GM12878 (cell line): Measurements from ENCODE around the gene ERICH2. TPM values are rescaled to one million over a fixed set of nuclear protein-coding genes. Genes with fewer than 3 reads are reported as not detected.

Experiments used
- ATAC-seq: fragments of 200-7000 bp; cut with Tn5 transposase; 3 replicates; pipeline ENCODE4 v1.9.1; 2020; ENCODE audit warnings: mild to moderate bottlenecking, moderate library complexity
- BruUV-seq: library from RNA; stranded (reverse); fragments of 400-500 nt; replicated peaks from 2 replicates; lab custom pipeline; 2021; lab: Mats Ljungman, UMichigan
- CTCF ChIA-PET: fragments of 300-600 bp; sonication (Branson Sonifier 250); formaldehyde crosslinking; extraction: SDS; loops from one replicate; lab custom pipeline; 2021; ENCODE audit warnings: inconsistent platforms; lab: Yijun Ruan, JAX
- POLR2A ChIA-PET: fragments of 350-600 bp; formaldehyde crosslinking; extraction: SDS; loops from one replicate; lab custom pipeline; 2021; ENCODE audit warnings: inconsistent platforms; lab: Charles Lee
- RAD21 ChIA-PET: fragments of 300-600 bp; sonication (Branson Sonifier 250); formaldehyde crosslinking; loops from one replicate; lab custom pipeline; 2023; ENCODE audit warnings: antibody characterized with exemption; ENCODE audit not compliant: unreplicated experiment; lab: Charles Lee
- SMC1A ChIA-PET: fragments of 300-600 bp; sonication (Branson Sonifier 250); formaldehyde crosslinking; loops from one replicate; lab custom pipeline; 2023; ENCODE audit not compliant: unreplicated experiment, uncharacterized antibody; lab: Charles Lee
- DNase-seq: peaks from one replicate; pipeline ENCODE4 v3.0.0-alpha.2; 2011; ENCODE audit warnings: low read depth, low spot score
- FAIRE-seq: peaks from 3 replicates; lab custom pipeline; 2011; peaks lifted over from hg19 to GRCh38; lab: Jason Lieb, UNC
- H2AFZ ChIP-seq: 2 replicates; pipeline ENCODE4 v1.6.0; 2011; ENCODE audit warnings: low read depth, low read length, control low read depth; ENCODE audit not compliant: control insufficient read depth
- H3K27ac ChIP-seq: 2 replicates; pipeline ENCODE4 v1.5.1; 2011; ENCODE audit warnings: control low read depth; ENCODE audit not compliant: control insufficient read depth, insufficient read depth
- H3K27me3 ChIP-seq, 2 experiments: replicated peaks in 1 of 2; 2 replicates each; pipeline versions ENCODE4 v1.6.0 to v1.6.1; 2011; ENCODE audit warnings: low read length in 1 of 2; ENCODE audit not compliant: control insufficient read depth in 2 of 2, insufficient read depth in 2 of 2
- H3K36me3 ChIP-seq, 2 experiments: 2 replicates each; pipeline ENCODE4 v1.5.1; 2011; ENCODE audit warnings: low read length in 1 of 2; ENCODE audit not compliant: control insufficient read depth in 2 of 2, insufficient read depth in 2 of 2
- H3K4me1 ChIP-seq: 2 replicates; pipeline ENCODE4 v1.6.1; 2011; ENCODE audit warnings: mild to moderate bottlenecking, low read length, moderate library complexity, mixed read lengths; ENCODE audit not compliant: control insufficient read depth, insufficient read depth
- H3K4me2 ChIP-seq: 2 replicates; pipeline ENCODE4 v1.6.0; 2011; ENCODE audit warnings: control low read depth; ENCODE audit not compliant: control insufficient read depth, insufficient read depth
- H3K4me3 ChIP-seq: fragments of 200-600 bp; sonication (generic); 2 replicates; pipeline ENCODE4 v1.5.1; 2016
- H3K79me2 ChIP-seq: 2 replicates; pipeline ENCODE4 v1.6.0; 2011; ENCODE audit warnings: low read length; ENCODE audit not compliant: control insufficient read depth, insufficient read depth
- H3K9ac ChIP-seq: 2 replicates; pipeline ENCODE4 v1.8.0; 2011; ENCODE audit warnings: low read length, control low read depth, mixed read lengths; ENCODE audit not compliant: control insufficient read depth, insufficient read depth
- H3K9me3 ChIP-seq: replicated peaks from 3 replicates; pipeline ENCODE4 v1.5.1; 2011; ENCODE audit warnings: mild to moderate bottlenecking, low read length; ENCODE audit not compliant: control insufficient read depth, insufficient read depth
- H4K20me1 ChIP-seq: 2 replicates; pipeline ENCODE4 v1.6.0; 2011; ENCODE audit not compliant: control insufficient read depth, insufficient read depth
- CBFB ChIP-seq: IDR thresholded peaks from 2 replicates; pipeline ENCODE4 v1.6.1; 2016; ENCODE audit warnings: antibody characterized with exemption, low read depth
- GATAD2B ChIP-seq: fragments of 450-650 bp; conservative IDR thresholded peaks from 2 replicates; pipeline ENCODE4 v1.6.1; 2017; ENCODE audit warnings: low read depth, mild to moderate bottlenecking, moderate library complexity
- IKZF1 ChIP-seq: fragments of 450-650 bp; conservative IDR thresholded peaks from 2 replicates; pipeline ENCODE4 v1.6.1; 2017; ENCODE audit warnings: antibody characterized with exemption, mild to moderate bottlenecking
- JUNB ChIP-seq: IDR thresholded peaks from 2 replicates; pipeline ENCODE4 v1.6.1; 2016; ENCODE audit warnings: antibody characterized with exemption, mild to moderate bottlenecking
- MEF2A ChIP-seq: IDR thresholded peaks from 2 replicates; pipeline ENCODE4 v1.6.1; 2011; ENCODE audit warnings: low read depth, mild to moderate bottlenecking, low read length, moderate library complexity; ENCODE audit not compliant: insufficient read depth
- ZNF217 ChIP-seq: fragments of 450-650 bp; IDR thresholded peaks from 2 replicates; pipeline ENCODE4 v1.6.1; 2017; ENCODE audit warnings: antibody characterized with exemption, mild to moderate bottlenecking
- WGBS: methylation state at CpG from one replicate; pipeline ENCODE4 v1.1.6; 2016; ENCODE audit warnings: low lambda C conversion rate; ENCODE audit not compliant: insufficient replicate concordance, insufficient coverage; ENCODE audit errors: missing lambda C conversion rate; 5-methylcytosine and 5-hydroxymethylcytosine counted together
- in situ Hi-C: fragments of 300-500 bp; cut with MboI; formaldehyde crosslinking; loops from 9 replicates; pipeline ENCODE4 v1.14.3; 2018; ENCODE audit warnings: mixed read lengths
- intact Hi-C: fragments of 100-400 bp; cut with micrococcal nuclease; formaldehyde crosslinking; loops from one replicate; pipeline ENCODE4 v1.14.2; 2022; ENCODE audit not compliant: unreplicated experiment
- polyA plus RNA-seq, 11 experiments: library from polyadenylated mRNA; depleted of rRNA in 4 of 11; unstranded in 6 of 11; stranded (reverse) in 5 of 11; fragments of >200 nt; fragmentation: Nextera tagmentation in 4 of 11; fragmentation: Illumina TruSeq in 1 of 11; extraction: Ambion mirVana in 4 of 11; extraction: Trizol in 1 of 11; gene quantifications; 1 replicate in 1 of 11; 2 replicates in 10 of 11; pipeline versions ENCODE4 v1.2.1 to v1.2.3, GENCODE V29; 2011 to 2016; ENCODE audit warnings: inconsistent platforms in 2 of 11, missing spikeins in 2 of 11, low read depth in 1 of 11
- total RNA-seq, 4 experiments: library from RNA; depleted of rRNA in 3 of 4; stranded (reverse); fragments of >200 nt in 3 of 4; fragmentation: Illumina TruSeq in 1 of 4; extraction: Trizol in 1 of 4; gene quantifications; 2 replicates each; pipeline versions ENCODE4 v1.2.1 to v1.2.3, GENCODE V29; 2013 to 2021
- TF ChIP-seq, protein P1 (sequence below): fragments of 450-650 bp; IDR thresholded peaks from 2 replicates; pipeline ENCODE4 v1.6.1; 2017; ENCODE audit warnings: low read depth, mild to moderate bottlenecking, moderate library complexity
- TF ChIP-seq, protein P2 (sequence below): fragments of 450-650 bp; formaldehyde crosslinking; IDR thresholded peaks from 2 replicates; pipeline ENCODE4 v1.4.0; 2020; ENCODE audit warnings: mild to moderate bottlenecking, moderate library complexity
- TF ChIP-seq, protein P3 (sequence below): fragments of 150-350 bp; IDR thresholded peaks from 2 replicates; pipeline ENCODE4 v1.6.1; 2014; ENCODE audit warnings: mild to moderate bottlenecking, low read depth, low read length
- TF ChIP-seq, protein P4 (sequence below): IDR thresholded peaks from 2 replicates; pipeline ENCODE4 v1.6.1; 2011; ENCODE audit warnings: borderline replicate concordance, low read depth, mild to moderate bottlenecking, moderate library complexity, mixed read lengths, low read length; ENCODE audit not compliant: insufficient read depth; ENCODE audit errors: extremely low read length

The ERICH2 gene
- total and polyA plus RNA-seq, 10 of the 15 experiments (the other 5 are each of a cell fraction or from before 2014, with no cell fraction given) = not detected

DNA sequence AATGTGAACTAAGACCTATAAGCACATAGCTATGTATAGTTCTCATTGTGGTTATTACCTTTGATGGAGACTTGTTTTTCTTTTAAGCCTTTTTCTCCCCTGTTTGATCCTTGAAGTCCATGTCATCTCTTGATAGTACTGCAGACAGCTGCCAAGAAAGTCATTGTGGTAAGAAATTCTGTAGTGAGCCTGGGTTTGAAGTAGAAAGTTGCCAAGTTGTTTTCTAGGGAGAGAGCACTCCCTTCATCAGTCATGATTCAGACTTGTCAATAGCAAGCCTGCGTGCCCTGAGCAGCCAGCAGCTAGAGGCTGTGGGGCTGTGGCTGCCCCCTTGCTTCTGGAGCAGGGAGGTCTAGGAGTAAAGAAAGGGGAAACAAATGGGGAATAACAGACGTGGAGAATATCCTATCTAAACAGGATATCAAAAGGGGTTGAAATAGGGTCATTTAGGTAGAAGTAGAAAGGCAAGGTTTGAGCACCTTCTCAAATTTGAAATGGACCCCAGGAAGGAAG is 46.7 kb upstream of the ERICH2 start (continued):
- TF ChIP-seq, protein P1, sequence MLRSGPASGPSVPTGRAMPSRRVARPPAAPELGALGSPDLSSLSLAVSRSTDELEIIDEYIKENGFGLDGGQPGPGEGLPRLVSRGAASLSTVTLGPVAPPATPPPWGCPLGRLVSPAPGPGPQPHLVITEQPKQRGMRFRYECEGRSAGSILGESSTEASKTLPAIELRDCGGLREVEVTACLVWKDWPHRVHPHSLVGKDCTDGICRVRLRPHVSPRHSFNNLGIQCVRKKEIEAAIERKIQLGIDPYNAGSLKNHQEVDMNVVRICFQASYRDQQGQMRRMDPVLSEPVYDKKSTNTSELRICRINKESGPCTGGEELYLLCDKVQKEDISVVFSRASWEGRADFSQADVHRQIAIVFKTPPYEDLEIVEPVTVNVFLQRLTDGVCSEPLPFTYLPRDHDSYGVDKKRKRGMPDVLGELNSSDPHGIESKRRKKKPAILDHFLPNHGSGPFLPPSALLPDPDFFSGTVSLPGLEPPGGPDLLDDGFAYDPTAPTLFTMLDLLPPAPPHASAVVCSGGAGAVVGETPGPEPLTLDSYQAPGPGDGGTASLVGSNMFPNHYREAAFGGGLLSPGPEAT = no peak

DNA sequence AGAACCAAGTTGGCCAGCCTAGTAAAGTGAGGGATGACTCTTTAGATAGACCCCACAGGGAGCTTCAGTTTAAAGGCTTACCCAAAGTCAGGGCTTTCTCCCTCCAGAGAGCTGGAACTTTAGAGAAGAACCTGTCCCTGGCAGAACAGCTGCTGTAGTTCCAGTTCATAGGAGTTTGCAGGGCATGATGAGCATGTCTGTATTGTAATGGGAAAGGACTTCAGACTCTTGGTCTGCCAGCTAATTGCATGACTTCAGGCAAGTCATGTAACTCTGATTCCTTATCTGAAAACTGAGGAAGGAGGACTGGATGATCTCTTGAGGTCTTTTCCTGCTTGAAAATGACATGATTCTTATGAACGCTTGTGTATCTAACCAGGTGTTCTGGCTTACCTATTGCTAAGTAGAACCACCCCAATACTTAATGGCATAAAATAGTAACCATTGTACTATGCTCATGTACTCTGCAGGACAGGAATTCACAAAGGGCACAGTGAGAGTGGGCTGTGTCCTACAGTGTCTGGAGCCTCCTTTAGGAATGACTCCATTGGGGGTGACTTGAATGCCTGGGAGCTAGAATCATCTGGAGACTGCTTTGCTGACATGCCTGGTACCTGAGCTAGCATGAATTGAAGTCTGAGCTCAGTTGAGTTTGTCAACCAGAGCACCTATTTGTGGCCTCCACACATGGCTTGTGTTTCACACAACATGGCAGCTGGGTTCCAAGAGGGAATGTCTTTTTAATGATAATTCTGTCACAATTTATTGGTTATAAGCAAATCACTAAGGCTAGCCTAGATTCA is 36.2 kb upstream of the ERICH2 start:
- H3K27ac ChIP-seq = no peak overlapping the region
- DNase-seq (no peak), ATAC-seq (no peak), FAIRE-seq (no peak)
- ChIA-PET RAD21 (no interaction called here), POLR2A (no interaction called here), CTCF (interaction anchor here (1.0 kb wide), 1 partner anchor 136 kb away, joined by 5 read pairs; no protein-coding TSS in a partner anchor), SMC1A (interaction anchor here (1.4 kb wide), 1 partner anchor 325 kb away, joined by 3 read pairs; no protein-coding TSS in a partner anchor)
- intact Hi-C loops = no loop called here
- no peaks in the 10 kb centered on the region for H4K20me1 ChIP-seq
- no peaks in the 10 kb centered on the region for H3K27me3 ChIP-seq
- no peak overlapping the region for H3K4me2 ChIP-seq
- no peak overlapping the region for H2AFZ ChIP-seq
- H3K79me2 ChIP-seq = no peaks in the 10 kb centered on the region
- no peak overlapping the region for H3K9ac ChIP-seq
- H3K9me3 ChIP-seq = no peaks in the 10 kb centered on the region
- H3K4me3 ChIP-seq = no peak overlapping the region
- H3K4me1 ChIP-seq = no peaks in the 10 kb centered on the region
- WGBS = 0% methylated on average over 1 of the region's 1 CpG
- no TSS peak for BruUV-seq
- in situ Hi-C loops = no loop called here
- H3K36me3 ChIP-seq = no peaks in the 10 kb centered on the region
- no peak for TF ChIP-seq JUNB
- TF ChIP-seq MEF2A = no peak
- TF ChIP-seq GATAD2B = no peak
- TF ChIP-seq, protein P2, sequence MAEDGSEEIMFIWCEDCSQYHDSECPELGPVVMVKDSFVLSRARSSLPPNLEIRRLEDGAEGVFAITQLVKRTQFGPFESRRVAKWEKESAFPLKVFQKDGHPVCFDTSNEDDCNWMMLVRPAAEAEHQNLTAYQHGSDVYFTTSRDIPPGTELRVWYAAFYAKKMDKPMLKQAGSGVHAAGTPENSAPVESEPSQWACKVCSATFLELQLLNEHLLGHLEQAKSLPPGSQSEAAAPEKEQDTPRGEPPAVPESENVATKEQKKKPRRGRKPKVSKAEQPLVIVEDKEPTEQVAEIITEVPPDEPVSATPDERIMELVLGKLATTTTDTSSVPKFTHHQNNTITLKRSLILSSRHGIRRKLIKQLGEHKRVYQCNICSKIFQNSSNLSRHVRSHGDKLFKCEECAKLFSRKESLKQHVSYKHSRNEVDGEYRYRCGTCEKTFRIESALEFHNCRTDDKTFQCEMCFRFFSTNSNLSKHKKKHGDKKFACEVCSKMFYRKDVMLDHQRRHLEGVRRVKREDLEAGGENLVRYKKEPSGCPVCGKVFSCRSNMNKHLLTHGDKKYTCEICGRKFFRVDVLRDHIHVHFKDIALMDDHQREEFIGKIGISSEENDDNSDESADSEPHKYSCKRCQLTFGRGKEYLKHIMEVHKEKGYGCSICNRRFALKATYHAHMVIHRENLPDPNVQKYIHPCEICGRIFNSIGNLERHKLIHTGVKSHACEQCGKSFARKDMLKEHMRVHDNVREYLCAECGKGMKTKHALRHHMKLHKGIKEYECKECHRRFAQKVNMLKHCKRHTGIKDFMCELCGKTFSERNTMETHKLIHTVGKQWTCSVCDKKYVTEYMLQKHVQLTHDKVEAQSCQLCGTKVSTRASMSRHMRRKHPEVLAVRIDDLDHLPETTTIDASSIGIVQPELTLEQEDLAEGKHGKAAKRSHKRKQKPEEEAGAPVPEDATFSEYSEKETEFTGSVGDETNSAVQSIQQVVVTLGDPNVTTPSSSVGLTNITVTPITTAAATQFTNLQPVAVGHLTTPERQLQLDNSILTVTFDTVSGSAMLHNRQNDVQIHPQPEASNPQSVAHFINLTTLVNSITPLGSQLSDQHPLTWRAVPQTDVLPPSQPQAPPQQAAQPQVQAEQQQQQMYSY (CRISPR knock-in tag) = no peak
- TF ChIP-seq, protein P3, sequence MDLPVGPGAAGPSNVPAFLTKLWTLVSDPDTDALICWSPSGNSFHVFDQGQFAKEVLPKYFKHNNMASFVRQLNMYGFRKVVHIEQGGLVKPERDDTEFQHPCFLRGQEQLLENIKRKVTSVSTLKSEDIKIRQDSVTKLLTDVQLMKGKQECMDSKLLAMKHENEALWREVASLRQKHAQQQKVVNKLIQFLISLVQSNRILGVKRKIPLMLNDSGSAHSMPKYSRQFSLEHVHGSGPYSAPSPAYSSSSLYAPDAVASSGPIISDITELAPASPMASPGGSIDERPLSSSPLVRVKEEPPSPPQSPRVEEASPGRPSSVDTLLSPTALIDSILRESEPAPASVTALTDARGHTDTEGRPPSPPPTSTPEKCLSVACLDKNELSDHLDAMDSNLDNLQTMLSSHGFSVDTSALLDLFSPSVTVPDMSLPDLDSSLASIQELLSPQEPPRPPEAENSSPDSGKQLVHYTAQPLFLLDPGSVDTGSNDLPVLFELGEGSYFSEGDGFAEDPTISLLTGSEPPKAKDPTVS = no peak
- no peak for TF ChIP-seq IKZF1
- TF ChIP-seq ZNF217 = no peak
- TF ChIP-seq, protein P4, sequence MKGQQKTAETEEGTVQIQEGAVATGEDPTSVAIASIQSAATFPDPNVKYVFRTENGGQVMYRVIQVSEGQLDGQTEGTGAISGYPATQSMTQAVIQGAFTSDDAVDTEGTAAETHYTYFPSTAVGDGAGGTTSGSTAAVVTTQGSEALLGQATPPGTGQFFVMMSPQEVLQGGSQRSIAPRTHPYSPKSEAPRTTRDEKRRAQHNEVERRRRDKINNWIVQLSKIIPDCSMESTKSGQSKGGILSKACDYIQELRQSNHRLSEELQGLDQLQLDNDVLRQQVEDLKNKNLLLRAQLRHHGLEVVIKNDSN = no peak
- TF ChIP-seq, protein P1 = no peak
- no peak for TF ChIP-seq CBFB
